ENCODE measurements around the gene MTCL1.

Gene MTCL1

GRCh38 chr18:8833480-8833879 lies 128.1 kb downstream of the MTCL1 start:
- DNase-seq (ENCODE audit: low spot score), result no peak

- DNase-seq (ENCODE audit: low spot score), result no peak
These were observed 129.5 kb downstream of the MTCL1 start for GRCh38 chr18:8834881-8835280.

GRCh38 chr18:8835521-8835953 lies 130.2 kb downstream of the MTCL1 start:
- no peak for DNase-seq (ENCODE audit: low spot score)

GRCh38 chr18:8839281-8839680 lies 133.9 kb downstream of the MTCL1 start:
- no peak for DNase-seq (ENCODE audit: low spot score)

- no peak for DNase-seq (ENCODE audit: low spot score)
These were observed 136.6 kb downstream of the MTCL1 start for GRCh38 chr18:8841781-8842485.

GRCh38 chr18:8842506-8842905 lies 137.2 kb downstream of the MTCL1 start:
- DNase-seq (ENCODE audit: low spot score), result no peak

GRCh38 chr18:8843005-8843404 lies 137.6 kb downstream of the MTCL1 start:
- DNase-seq (ENCODE audit: low spot score), result no peak

GRCh38 chr18:8844721-8845148 lies 139.4 kb downstream of the MTCL1 start:
- no peak for DNase-seq (ENCODE audit: low spot score)

GRCh38 chr18:8845506-8845905 lies 140.2 kb downstream of the MTCL1 start:
- no peak for DNase-seq (ENCODE audit: low spot score)

GRCh38 chr18:8847066-8847755 lies 141.9 kb downstream of the MTCL1 start:
- no peak for DNase-seq (ENCODE audit: low spot score)

GRCh38 chr18:8847900-8848299 lies 142.5 kb downstream of the MTCL1 start:
- DNase-seq (ENCODE audit: low spot score), result no peak

GRCh38 chr18:8848541-8848940 lies 143.2 kb downstream of the MTCL1 start:
- DNase-seq (ENCODE audit: low spot score), result no peak

GRCh38 chr18:8849696-8850095 lies 144.3 kb downstream of the MTCL1 start:
- DNase-seq (ENCODE audit: low spot score), result no peak

GRCh38 chr18:8851659-8852058 lies 146.3 kb downstream of the MTCL1 start:
- no peak for DNase-seq (ENCODE audit: low spot score)

- no peak for DNase-seq (ENCODE audit: low spot score)
These were observed 149.2 kb downstream of the MTCL1 start for GRCh38 chr18:8854550-8854949.

- DNase-seq (ENCODE audit: low spot score), result no peak
These were observed 149.6 kb downstream of the MTCL1 start for GRCh38 chr18:8854962-8855361.

- DNase-seq (ENCODE audit: low spot score), result no peak
These were observed 150.9 kb downstream of the MTCL1 start for GRCh38 chr18:8856212-8856611.

- no peak for DNase-seq (ENCODE audit: low spot score)
These were observed 151.5 kb downstream of the MTCL1 start for GRCh38 chr18:8856769-8857393.

- no peak for DNase-seq (ENCODE audit: low spot score)
These were observed 152.4 kb downstream of the MTCL1 start for GRCh38 chr18:8857806-8858205.

- no peak for DNase-seq (ENCODE audit: low spot score)
These were observed 153.6 kb downstream of the MTCL1 start for GRCh38 chr18:8858888-8859511.

GRCh38 chr18:8860845-8861642 lies 155.7 kb downstream of the MTCL1 start:
- DNase-seq (ENCODE audit: low spot score), result no peak

- no peak for DNase-seq (ENCODE audit: low spot score)
These were observed 158.1 kb downstream of the MTCL1 start for GRCh38 chr18:8863427-8863826.

All from CD4-positive, alpha-beta T cell treated with Interleukin-6 at 100 ng/mL for 8 hours (primary cell).